ENCODE data around the gene RIMBP3B.
A peak's percentile ranks its signal among the peaks of the same experiment; 100 is the strongest.
"Not testable (repeated sequence)": the region's sequence is repeated elsewhere in the genome, so short reads cannot be mapped to it uniquely, and the experiment has no call there.

RIMBP3B gene

DNA sequence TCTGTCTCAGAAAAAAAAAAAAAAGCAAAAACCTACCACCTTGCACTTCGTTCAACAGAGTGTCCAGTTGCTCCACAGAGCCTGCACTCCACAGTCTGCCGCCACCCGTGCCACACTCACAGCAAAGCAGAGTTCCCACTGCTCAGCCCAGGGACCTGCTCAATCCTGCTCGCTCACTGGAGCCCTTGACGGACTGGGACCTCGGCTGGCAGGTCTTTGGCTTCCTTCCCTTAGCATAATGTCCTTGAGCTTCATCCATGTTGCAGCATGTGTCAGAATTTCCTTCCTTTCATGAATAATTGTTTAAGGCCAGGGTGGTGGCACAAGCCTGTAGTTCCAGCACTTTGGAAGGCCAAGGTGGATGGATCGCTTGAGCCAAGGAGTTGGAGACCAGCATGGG, 11.1 kb downstream of the RIMBP3B start:
- H3K9me3 ChIP-seq (ENCODE audit: low read length); H3K36me3 ChIP-seq (ENCODE audit: insufficient read depth, low read length): not testable (repeated sequence)

DNA sequence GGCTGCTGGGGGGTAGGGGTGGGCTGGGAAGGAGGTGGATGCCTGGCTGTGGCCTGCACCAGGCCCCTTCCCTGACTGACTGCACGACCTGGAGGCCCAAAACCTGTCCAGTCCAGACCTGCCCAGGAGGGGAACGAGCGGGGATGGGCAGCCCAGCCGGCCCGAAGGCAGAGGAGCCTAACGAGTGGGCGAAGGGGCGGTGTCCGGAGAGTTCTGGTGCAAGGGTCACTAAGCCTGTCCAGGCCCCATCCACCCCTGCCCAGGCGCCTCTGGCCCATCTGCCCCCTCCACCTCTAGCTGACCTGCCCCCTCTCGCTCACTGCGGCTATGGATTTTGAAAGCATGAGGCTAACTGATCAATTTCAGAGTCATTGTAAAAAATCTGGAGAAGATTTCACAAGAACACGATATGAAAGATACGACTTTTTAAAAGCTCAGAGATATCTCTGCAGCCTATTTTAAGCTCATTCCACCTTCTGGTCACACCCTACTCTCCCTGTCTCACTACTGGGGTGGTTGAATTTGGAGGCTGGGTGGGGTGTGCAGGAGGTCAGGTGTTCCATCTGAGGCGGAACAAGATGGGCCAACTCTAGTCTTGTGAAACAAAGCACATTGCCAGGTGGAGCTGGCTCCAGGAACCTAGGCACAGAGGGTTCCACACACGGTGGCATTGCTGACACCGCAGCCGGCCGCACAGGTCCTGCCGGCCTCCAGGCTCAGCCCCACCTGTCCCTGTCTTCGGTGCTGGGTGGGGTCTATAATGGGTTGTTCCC, 17.8 kb downstream of the RIMBP3B start:
- not testable (repeated sequence) for H3K9me3 ChIP-seq (ENCODE audit: low read length); H3K4me3 ChIP-seq (ENCODE audit: low read length); H3K36me3 ChIP-seq (ENCODE audit: insufficient read depth, low read length); H3K27me3 ChIP-seq (ENCODE audit: insufficient read depth, low read length); H3K4me1 ChIP-seq (ENCODE audit: insufficient read depth, low read length); H2AFZ ChIP-seq (ENCODE audit: low read depth, low read length)

More for the DNA sequence above, 11.1 kb downstream of the RIMBP3B start:
- not testable (repeated sequence) for H3K4me3 ChIP-seq (ENCODE audit: low read length); H3K27me3 ChIP-seq (ENCODE audit: insufficient read depth, low read length); H2AFZ ChIP-seq (ENCODE audit: low read depth, low read length); H3K4me1 ChIP-seq (ENCODE audit: insufficient read depth, low read length)

DNA sequence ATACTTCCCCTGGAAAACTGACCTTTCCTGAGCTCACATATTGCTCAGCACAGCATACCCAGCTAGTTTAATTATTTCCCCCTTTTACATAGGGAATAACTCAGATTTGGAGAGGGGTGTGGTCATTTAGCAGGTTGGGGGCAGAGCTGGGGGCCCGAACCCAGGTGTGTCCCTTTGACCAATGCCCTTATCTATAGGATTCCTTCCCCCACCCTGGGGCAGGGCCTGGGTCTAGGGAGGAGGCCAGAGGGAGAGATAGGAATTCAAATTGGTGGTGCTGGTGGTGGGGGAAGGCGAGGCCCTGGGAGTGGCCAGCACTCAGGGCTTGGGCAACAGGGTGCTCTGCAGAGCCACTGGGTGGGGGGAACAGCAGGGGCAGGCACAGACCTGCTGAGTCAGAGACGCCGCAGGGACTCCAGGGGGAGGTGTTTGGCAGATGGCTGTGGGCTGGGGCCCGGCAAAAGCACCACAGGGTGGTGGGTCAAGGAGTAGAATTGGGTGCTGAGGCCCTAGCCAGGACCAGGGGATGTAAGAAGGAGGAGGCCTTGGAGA, 19.3 kb downstream of the RIMBP3B start:
- not testable (repeated sequence) for H3K9me3 ChIP-seq (ENCODE audit: low read length); H3K36me3 ChIP-seq (ENCODE audit: insufficient read depth, low read length); H3K27me3 ChIP-seq (ENCODE audit: insufficient read depth, low read length); H3K4me1 ChIP-seq (ENCODE audit: insufficient read depth, low read length); H3K4me3 ChIP-seq (ENCODE audit: low read length); H2AFZ ChIP-seq (ENCODE audit: low read depth, low read length)

DNA sequence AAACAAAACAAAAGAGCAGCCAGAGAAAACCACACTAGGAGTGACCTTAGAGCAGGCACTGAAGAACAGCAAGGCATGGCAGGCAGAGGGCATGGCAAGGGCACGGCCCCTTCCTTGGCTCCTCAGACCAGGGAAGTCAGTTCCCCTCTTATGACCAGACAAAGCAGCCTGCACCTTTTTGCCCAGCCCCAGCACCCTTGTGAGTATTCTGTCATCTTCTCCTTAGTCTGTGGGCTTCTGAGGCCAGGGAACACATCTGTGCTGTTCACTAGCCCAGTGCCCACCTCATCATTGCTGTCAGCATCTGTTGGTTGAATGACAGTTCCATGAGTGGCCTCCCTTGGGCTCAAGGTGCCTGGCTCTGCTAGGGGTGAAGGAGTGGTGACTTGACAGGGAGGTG, 23.6 kb downstream of the RIMBP3B start:
- H3K27me3 ChIP-seq (ENCODE audit: insufficient read depth, low read length); H3K36me3 ChIP-seq (ENCODE audit: insufficient read depth, low read length); H3K9me3 ChIP-seq (ENCODE audit: low read length); H2AFZ ChIP-seq (ENCODE audit: low read depth, low read length); H3K4me1 ChIP-seq (ENCODE audit: insufficient read depth, low read length); H3K4me3 ChIP-seq (ENCODE audit: low read length): not testable (repeated sequence)

DNA sequence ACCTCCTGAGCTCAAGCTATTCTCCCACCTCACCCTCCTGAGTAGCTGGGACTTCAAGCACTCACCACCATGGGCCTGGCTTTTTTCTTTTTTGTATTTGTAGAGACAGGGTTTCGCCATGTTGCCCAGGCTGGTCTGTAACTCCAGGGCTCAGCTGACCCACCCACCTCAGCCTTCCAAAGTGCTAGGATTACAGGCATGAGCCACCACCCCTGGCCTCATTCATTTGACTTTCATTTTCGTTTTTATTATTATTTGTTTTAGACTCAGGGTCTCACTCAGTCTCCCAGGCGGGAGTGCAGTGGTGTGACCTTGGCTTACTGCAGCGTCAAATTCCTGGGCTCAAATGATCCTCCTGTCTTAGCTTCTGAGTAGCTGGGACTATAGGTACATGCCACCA, 24.2 kb downstream of the RIMBP3B start:
- H3K27me3 ChIP-seq (ENCODE audit: insufficient read depth, low read length); H3K4me1 ChIP-seq (ENCODE audit: insufficient read depth, low read length); H3K4me3 ChIP-seq (ENCODE audit: low read length); H2AFZ ChIP-seq (ENCODE audit: low read depth, low read length); H3K9me3 ChIP-seq (ENCODE audit: low read length); H3K36me3 ChIP-seq (ENCODE audit: insufficient read depth, low read length): not testable (repeated sequence)

DNA sequence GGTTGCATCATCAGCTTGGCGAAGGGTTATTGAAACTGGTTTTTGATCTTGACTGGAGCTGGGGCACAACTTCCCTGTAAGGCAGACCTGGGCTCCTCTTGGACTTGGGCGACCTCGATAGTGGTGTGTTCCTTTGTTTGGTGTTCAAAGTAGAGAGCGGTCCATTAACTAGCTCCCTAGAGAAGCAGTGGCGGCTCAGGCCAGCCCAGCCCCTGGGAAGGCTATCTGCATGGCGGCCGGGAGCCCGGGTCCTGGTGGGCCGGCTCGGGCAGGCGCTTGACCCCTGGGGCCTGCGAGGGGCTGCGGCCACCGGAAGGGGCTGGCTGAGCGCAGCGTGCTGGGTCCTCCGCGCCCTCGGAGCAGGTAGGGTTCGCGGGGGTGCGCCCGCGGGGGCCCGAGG, 32.8 kb downstream of the RIMBP3B start:
- H2AFZ ChIP-seq (ENCODE audit: low read depth, low read length); H3K4me3 ChIP-seq (ENCODE audit: low read length); H3K27me3 ChIP-seq (ENCODE audit: insufficient read depth, low read length); H3K36me3 ChIP-seq (ENCODE audit: insufficient read depth, low read length); H3K4me1 ChIP-seq (ENCODE audit: insufficient read depth, low read length); H3K9me3 ChIP-seq (ENCODE audit: low read length): not testable (repeated sequence)

DNA sequence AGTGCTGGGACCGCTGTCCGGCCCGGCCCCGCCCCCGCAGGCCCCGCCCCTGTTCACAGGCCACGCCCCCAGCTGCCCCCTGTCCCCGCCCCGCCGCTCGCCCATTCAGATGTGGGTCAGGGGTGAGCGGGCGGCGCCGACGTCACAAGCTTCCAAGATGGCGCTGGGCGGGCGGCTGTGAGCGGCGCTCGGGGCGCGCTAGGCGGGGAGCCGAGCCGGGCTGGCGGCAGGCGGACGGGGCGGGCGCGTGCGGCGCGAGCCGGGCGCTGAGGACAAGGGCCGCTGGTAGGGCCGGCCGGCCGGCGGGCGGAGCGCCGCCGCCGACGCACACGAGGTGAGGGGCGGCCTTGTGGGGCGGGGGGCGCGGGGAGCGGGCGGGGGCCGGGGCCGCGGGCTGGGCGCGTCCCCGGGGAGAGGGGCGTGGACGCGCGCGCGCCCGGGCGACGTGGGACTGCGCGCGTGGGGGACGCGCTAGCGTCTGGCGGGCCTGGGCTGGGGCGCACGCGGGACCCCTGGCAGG, 33.7 kb downstream of the RIMBP3B start, which contains the start of gene HIC2:
Gene HIC2 (plus strand): TSS at position 145 of the 520 bp plus-strand sequence. CDS start 25,461 bp downstream, outside the sequence.
- not testable (repeated sequence) for H3K9me3 ChIP-seq (ENCODE audit: low read length); H3K4me1 ChIP-seq (ENCODE audit: insufficient read depth, low read length); H3K36me3 ChIP-seq (ENCODE audit: insufficient read depth, low read length); H2AFZ ChIP-seq (ENCODE audit: low read depth, low read length); H3K27me3 ChIP-seq (ENCODE audit: insufficient read depth, low read length)
- H3K4me3 ChIP-seq (ENCODE audit: low read length): peak within 1 kb of the TSS; percentile 57

DNA sequence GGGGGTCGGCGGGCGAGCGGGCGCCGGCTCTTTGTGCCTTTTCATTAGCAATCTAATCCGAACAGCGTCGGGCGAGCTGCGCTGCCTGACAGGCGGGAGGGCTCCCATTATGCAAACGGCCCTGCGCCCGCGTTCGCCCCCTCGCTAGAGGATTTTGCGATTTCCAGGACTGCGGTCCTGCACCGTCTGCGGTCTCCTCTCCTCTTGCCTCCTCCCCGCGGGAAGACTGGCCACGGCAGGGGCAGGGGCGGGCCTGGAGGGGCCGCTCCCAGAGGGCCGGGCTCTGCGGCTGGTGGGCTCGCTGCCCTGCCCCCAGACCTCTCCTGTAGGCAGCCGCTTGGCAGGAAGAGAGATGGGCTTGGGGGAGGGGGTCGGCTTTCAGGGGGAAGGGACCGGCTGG, 34.3 kb downstream of the RIMBP3B start:
- H3K27me3 ChIP-seq (ENCODE audit: insufficient read depth, low read length); H2AFZ ChIP-seq (ENCODE audit: low read depth, low read length); H3K4me1 ChIP-seq (ENCODE audit: insufficient read depth, low read length); H3K36me3 ChIP-seq (ENCODE audit: insufficient read depth, low read length); H3K9me3 ChIP-seq (ENCODE audit: low read length): not testable (repeated sequence)
- peak overlapping the region; percentile 57 for H3K4me3 ChIP-seq (ENCODE audit: low read length)

DNA sequence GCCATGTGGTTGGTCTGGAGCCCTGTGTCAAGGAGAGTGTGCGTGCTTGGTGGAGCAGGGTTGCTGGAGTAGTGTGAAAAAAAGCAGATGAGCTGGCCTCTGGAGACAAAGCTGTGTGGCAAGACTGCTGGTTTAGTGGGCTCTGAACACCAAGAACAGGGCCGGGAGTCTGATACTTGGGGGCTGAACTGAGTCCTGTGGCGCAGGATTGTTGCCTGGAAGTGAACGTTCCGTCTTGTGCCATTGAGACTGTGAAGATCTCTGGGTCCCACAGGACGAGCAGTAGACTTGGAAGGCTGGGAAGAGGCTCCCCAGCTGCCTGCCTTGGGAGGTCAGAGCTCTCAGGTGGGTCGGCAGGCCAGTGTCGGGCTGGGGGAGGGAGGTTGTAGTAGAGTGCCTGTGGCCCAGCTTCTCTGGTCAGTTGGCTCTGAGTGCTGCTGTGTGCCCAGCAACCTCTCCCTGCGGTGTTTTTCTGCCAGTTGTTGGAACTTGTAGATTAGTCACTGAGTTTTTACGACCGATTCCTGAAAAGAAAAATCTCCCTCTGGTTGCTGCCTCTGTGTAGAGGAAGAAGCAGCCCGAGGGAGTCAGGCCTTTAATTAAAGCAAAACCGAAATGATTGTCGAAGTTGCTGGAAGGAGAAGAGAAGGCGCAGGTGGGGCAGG, 35.6 kb downstream of the RIMBP3B start:
- not testable (repeated sequence) for H3K27me3 ChIP-seq (ENCODE audit: insufficient read depth, low read length); H3K36me3 ChIP-seq (ENCODE audit: insufficient read depth, low read length); H2AFZ ChIP-seq (ENCODE audit: low read depth, low read length); H3K9me3 ChIP-seq (ENCODE audit: low read length); H3K4me1 ChIP-seq (ENCODE audit: insufficient read depth, low read length)
- peak overlapping the region; percentile 16 for H3K4me3 ChIP-seq (ENCODE audit: low read length)

DNA sequence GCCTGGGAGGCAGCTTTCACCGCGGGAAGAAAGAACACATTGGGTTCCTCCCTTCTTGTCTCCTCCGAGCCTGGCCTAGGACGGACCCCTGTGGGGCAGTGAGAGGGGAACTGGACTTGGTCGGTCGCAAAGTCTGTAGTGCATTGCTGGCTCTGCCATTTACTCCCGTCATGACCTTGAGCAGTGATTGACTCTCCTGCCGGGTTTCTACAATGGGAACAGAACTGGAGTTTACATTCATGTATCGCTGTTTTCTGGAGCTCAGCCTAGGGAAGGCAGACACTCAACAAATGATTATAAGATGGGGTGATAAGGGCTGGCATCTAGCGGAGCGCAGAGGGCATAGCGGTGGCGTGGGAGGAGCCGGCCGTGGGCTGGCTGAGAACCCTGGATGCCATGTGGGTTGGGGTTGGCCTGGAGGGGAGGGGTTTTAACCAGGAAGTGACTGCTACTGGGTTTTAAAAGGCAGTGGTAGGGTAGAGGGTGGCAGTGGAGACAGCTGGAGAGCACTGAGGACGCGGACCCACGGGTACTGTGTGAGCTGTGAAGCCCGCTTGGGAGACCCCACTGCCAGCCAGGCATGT, 36.7 kb downstream of the RIMBP3B start:
- H3K36me3 ChIP-seq (ENCODE audit: insufficient read depth, low read length); H3K4me1 ChIP-seq (ENCODE audit: insufficient read depth, low read length); H2AFZ ChIP-seq (ENCODE audit: low read depth, low read length); H3K9me3 ChIP-seq (ENCODE audit: low read length); H3K4me3 ChIP-seq (ENCODE audit: low read length); H3K27me3 ChIP-seq (ENCODE audit: insufficient read depth, low read length): not testable (repeated sequence)

DNA sequence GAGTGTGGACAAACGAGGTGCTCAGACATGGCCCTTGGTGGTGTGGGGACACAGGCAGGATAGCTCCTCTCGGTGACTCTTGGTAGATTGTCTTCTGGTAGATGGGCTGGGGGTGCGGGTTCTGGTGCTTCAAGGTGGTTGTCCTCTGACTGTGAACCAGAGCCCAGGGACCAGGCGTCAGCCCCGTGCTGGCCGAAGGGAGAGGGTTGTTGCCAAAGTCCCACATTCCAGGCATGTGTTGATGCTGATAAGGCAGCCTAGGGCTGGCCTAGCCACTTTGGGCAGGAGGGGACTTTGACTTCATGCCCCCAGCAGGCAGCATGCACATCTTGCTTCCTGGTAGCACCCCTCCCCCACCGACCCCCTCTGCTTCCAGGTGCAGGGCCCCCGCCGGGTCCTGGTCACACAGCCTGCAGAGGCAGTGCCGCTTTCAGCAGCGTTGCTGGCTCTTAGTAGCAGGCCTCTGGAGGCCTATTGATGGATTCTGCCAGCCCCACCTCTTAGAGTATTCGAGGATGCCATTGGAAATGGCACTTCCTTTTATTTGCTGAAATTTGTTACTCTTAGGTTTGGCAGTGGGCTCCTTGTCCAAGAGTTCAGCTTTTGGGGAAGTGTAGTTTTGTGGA, 40.6 kb downstream of the RIMBP3B start:
- H3K27me3 ChIP-seq (ENCODE audit: insufficient read depth, low read length); H3K4me3 ChIP-seq (ENCODE audit: low read length); H3K4me1 ChIP-seq (ENCODE audit: insufficient read depth, low read length); H3K36me3 ChIP-seq (ENCODE audit: insufficient read depth, low read length); H3K9me3 ChIP-seq (ENCODE audit: low read length); H2AFZ ChIP-seq (ENCODE audit: low read depth, low read length): not testable (repeated sequence)

DNA sequence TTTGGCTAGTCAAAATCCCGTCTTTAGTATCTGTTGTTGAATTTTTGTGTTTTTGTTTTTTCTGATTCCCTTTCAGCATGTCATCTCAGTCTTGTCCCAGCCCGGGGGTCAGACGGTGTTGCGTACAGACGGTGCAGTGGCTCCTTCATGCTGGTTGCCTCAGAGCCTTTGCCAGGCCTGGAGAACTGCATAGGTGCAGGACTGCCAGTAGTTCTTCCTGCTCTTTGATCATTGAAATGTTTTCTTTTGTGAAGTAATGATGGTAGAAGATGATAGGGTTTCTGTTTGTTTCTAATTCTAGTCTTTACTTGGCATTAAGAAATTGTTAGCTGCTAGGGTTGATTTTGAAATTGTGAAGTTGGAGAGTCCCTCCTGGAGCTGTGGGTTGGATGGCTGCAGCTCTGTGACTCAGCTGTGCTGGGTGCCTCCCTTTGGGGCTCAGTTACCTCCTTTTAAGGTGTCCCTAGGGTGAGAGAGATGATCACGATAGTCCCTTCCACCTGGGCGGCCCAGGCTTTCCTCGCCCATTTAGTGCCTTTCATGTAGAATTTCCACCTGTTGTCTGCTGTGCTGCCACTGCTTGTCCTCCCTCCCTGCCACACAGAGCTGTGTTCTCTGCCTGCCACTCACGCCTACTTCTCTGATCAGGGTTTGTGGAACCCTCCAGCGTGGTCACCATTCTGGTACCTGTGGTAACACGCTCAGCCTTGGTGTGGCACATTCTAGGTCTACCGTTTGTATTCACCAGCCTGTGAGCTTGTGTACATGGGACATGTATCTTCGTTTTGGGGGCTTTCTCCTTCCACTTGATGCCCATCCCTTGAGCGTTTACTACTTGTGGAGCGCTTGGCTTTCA, 51.1 kb downstream of the RIMBP3B start:
- not testable (repeated sequence) for H3K36me3 ChIP-seq (ENCODE audit: insufficient read depth, low read length); H3K4me1 ChIP-seq (ENCODE audit: insufficient read depth, low read length); H3K27me3 ChIP-seq (ENCODE audit: insufficient read depth, low read length); H3K9me3 ChIP-seq (ENCODE audit: low read length); H2AFZ ChIP-seq (ENCODE audit: low read depth, low read length); H3K4me3 ChIP-seq (ENCODE audit: low read length)
